ENCODE measurements around the gene GPRC5C. TPM values are rescaled to one million over a fixed set of nuclear protein-coding genes. Genes with fewer than 3 reads are reported as not detected.

Gene GPRC5C
- total and polyA plus RNA-seq, 8 donors, result 38.2 to 106 (median 49.9) TPM

DNA sequence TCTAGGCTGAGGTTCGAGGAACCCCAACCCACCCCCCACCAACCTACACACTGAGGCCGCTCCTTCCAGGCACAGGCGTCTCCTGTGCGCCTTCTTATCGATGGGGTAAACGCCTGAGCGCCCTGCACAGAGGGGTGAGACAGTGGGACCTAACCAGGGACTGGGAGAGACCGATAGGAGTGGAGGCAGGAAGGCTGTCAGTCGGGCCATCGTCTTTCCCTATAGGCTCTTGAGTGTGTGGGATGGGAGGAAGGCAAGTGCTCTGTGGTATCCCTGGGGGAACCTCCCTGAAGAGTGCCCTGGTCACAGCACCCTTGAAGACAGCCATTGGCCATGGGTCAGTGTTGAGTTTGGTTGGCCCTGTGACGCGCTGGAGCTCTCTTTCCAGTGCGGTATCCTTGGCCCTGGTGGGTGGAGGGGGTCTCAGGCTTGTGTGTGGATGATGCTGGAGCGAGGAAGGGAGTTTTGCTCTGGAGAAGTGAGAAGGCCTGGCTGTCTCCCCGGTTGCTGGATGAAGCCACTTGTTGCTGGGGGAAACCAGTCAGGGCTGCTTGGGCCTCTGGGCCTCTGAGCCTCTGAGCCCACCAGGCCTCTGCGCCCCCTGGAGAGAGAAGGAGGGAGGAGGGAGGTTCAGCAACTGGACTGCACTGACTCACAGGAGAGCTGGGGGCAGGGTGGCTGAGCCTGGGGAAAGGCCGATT, 1.7 kb downstream of the GPRC5C start:
- Histone ChIP-seq H3K4me1 (peaks cover 32 to 40% (median 33%) of the 10 kb centered on the region in 3 donors), H3K36me3 (no peaks in the 10 kb centered on the region), H3K27me3 (no peaks in the 10 kb centered on the region), H3K9me3 (no peaks in the 10 kb centered on the region), H3K4me3 (peak overlapping the region; percentile 42 to 89 (median 81)), H3K27ac (peak overlapping the region; percentile 99)
- no peak for TF ChIP-seq CTCF (IDR thresholded peaks at IDR 0.05)
- DNase-seq (peak in 2 of 6 donors; percentile 35 to 53), ATAC-seq (no peak), FAIRE-seq (no peak)
- intact Hi-C loops (cut with DNase I), result no loop called here
- WGBS, 2 donors, result 14 to 17% methylated on average over 17 of the region's 17 CpGs

- Histone ChIP-seq H3K27me3 (no peaks in the 10 kb centered on the region), H3K27ac (peak overlapping the region; percentile 38 to 75 (median 56)), H3K9me3 (no peaks in the 10 kb centered on the region), H3K36me3 (peaks cover 0 to 8% (median 8%) of the 10 kb centered on the region in 3 donors), H3K4me1 (peaks cover 23 to 33% (median 25%) of the 10 kb centered on the region in 3 donors), H3K4me3 (peak overlapping the region in 2 of 4 donors; percentile 2 to 14)
- intact Hi-C loops (cut with DNase I), result no loop called here
- FAIRE-seq, result no peak
- peak in 2 of 6 donors; percentile 42 to 52 for DNase-seq
- WGBS, 2 donors, result 17 to 24% methylated on average over 5 of the region's 5 CpGs
- ATAC-seq, result peak in 1 of 4 donors; percentile 4
- TF ChIP-seq CTCF (IDR thresholded peaks at IDR 0.05), result no peak
Observed at GRCh38 chr17:74435775-74436359, 4.0 kb downstream of the GPRC5C start.

DNA sequence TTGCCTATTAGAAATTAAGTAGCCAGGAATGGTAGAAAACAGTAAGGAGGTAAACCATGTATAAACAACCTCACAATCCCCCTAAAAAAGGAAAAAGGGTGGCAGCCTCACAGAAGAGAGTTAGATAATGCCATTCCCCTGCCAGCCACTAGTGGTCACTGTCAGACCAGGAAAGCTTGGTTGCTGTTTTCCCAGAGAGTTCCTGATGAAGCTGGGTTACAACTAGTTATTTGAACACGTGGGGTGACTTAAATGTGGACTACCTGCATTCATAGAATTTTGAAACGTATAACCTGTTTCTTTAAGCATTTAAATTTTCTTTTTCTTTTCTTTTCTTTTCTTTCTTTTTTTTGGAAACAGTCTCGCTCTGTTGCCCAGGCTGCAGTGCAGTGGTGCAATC, 5.8 kb downstream of the GPRC5C start:
- FAIRE-seq (no peak), DNase-seq (no peak), ATAC-seq (no peak)
- peaks cover 31 to 42% (median 33%) of the 10 kb centered on the region in 3 donors for H3K4me1 ChIP-seq
- WGBS, 2 donors, result 97% methylated on average over 3 of the region's 3 CpGs
- H3K27ac ChIP-seq, result no peak overlapping the region
- no peak overlapping the region for H3K4me3 ChIP-seq
- TF ChIP-seq CTCF (IDR thresholded peaks at IDR 0.05), result peak in 3 of 4 donors; percentile 14 to 41 (median 39)
- no peaks in the 10 kb centered on the region for H3K9me3 ChIP-seq
- peaks cover 0 to 13% (median 8%) of the 10 kb centered on the region in 3 donors for H3K36me3 ChIP-seq
- H3K27me3 ChIP-seq, result no peaks in the 10 kb centered on the region
- intact Hi-C loops (cut with DNase I), result no loop called here

GRCh38 chr17:74439691-74440567, 8.0 kb downstream of the GPRC5C start:
- no peaks in the 10 kb centered on the region for H3K9me3 ChIP-seq
- DNase-seq (no peak), FAIRE-seq (no peak), ATAC-seq (no peak)
- TF ChIP-seq CTCF (IDR thresholded peaks at IDR 0.05), result no peak
- H3K4me1 ChIP-seq, result peaks cover 49 to 54% (median 51%) of the 10 kb centered on the region in 3 donors
- H3K4me3 ChIP-seq, result no peak overlapping the region
- 88 to 92% methylated on average over 26 to 31 of the region's 31 CpGs for WGBS, 2 donors
- H3K27ac ChIP-seq, result no peak overlapping the region
- intact Hi-C loops (cut with DNase I), result no loop called here
- H3K27me3 ChIP-seq, result no peaks in the 10 kb centered on the region
- peaks cover 0 to 13% (median 8%) of the 10 kb centered on the region in 3 donors for H3K36me3 ChIP-seq
